ENCODE results near the gene SUPT20HL1.
"Not testable (repeated sequence)": the region's sequence is repeated elsewhere in the genome, so short reads cannot be mapped to it uniquely, and the experiment has no call there.

Gene SUPT20HL1

DNA sequence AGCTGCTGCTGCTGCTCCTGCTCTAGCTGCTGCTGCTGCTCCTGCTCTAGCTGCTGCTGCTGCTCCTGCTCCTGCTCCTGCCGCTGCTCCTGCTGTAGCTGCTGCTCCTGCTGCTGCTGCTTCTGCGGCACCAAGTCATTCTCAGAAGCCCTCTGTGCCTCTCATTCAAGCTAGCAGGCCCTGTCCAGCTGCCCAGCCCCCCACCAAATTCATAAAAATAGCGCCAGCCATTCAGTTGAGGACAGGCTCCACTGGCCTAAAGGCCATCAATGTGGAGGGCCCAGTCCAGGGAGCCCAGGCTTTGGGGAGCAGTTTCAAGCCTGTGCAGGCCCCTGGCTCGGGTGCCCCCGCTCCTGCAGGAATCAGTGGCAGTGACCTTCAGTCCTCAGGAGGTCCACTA lies 3.9 kb downstream of the SUPT20HL1 start:
- TF ChIP-seq, protein P1, sequence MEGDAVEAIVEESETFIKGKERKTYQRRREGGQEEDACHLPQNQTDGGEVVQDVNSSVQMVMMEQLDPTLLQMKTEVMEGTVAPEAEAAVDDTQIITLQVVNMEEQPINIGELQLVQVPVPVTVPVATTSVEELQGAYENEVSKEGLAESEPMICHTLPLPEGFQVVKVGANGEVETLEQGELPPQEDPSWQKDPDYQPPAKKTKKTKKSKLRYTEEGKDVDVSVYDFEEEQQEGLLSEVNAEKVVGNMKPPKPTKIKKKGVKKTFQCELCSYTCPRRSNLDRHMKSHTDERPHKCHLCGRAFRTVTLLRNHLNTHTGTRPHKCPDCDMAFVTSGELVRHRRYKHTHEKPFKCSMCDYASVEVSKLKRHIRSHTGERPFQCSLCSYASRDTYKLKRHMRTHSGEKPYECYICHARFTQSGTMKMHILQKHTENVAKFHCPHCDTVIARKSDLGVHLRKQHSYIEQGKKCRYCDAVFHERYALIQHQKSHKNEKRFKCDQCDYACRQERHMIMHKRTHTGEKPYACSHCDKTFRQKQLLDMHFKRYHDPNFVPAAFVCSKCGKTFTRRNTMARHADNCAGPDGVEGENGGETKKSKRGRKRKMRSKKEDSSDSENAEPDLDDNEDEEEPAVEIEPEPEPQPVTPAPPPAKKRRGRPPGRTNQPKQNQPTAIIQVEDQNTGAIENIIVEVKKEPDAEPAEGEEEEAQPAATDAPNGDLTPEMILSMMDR (IDR thresholded peaks at IDR 0.05; ENCODE audit: insufficient read depth, low read depth, low read length, missing control alignments) = no peak
- DNase-seq (ENCODE audit: low read depth) = no peak
- H3K4me3 ChIP-seq (ENCODE audit: low read length) = no peak overlapping the region

GRCh38 chrX:24364851-24365538 lies 4.6 kb downstream of the SUPT20HL1 start:
- DNase-seq (ENCODE audit: low read depth) = no peak
- TF ChIP-seq, protein P1 (IDR thresholded peaks at IDR 0.05; ENCODE audit: insufficient read depth, low read depth, low read length, missing control alignments) = no peak
- H3K4me3 ChIP-seq (ENCODE audit: low read length) = no peak overlapping the region

DNA sequence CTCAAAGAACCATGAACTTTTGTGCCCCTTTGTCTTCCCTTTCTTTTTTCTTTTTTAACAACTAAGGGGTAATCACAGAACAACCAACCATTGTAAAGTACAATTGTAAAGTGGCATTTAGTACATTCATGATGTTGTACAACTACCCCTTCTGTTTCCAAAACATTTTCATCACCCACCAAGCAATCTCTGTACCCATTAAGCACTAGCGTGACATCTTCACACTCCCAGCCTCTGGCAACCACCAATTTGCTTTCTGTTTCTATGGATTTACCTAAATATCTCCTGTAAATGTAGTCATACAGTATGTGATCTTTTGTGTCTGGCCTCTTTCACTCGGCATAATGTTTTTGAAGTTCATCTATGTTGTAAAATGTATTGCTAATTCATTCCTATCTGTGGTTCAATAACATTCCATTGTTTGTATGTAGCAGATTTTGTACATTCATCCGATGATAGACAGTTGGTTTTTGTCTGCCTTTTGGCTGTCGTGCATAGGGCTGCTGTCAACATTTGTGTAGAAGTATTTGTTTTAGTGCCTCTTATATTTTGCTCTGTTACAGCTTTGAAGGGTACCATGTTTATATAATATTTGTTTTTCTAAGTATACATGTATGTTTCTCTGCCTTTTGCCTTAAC lies 6.4 kb downstream of the SUPT20HL1 start:
- not testable (repeated sequence) for DNase-seq (ENCODE audit: low read depth)

DNA sequence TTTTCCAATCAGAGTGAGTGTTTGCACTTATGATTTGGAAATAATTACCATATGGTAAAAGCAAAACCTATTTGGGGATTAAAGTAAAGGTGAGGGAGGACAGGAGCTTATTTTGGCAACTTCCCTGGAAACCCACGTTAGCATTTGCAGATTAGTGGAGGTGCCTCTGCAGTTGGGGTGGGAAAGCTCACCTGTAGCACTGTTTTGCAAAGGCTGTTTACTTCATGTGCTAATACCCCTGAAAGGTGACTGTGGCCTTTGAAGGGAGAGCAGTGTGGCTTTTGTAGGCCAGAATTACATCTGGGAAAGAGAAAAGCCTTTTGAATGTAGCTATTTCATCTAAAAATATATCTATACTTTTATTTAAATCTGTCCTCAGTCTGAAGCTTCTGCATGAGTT lies 9.4 kb downstream of the SUPT20HL1 start:
- no peak for DNase-seq (ENCODE audit: low read depth)
- TF ChIP-seq, protein P1 (IDR thresholded peaks at IDR 0.05; ENCODE audit: insufficient read depth, low read depth, low read length, missing control alignments) = no peak
- no peak overlapping the region for H3K4me3 ChIP-seq (ENCODE audit: low read length)

More for the DNA sequence above, 6.4 kb downstream of the SUPT20HL1 start:
- H3K4me3 ChIP-seq (ENCODE audit: low read length) = not testable (repeated sequence)

GRCh38 chrX:24371391-24371972 lies 11.0 kb downstream of the SUPT20HL1 start:
- no peak overlapping the region for H3K4me3 ChIP-seq (ENCODE audit: low read length)
- DNase-seq (ENCODE audit: low read depth) = peak; percentile 67

GRCh38 chrX:24372021-24372763 lies 11.8 kb downstream of the SUPT20HL1 start:
- no peak overlapping the region for H3K4me3 ChIP-seq (ENCODE audit: low read length)
- DNase-seq (ENCODE audit: low read depth) = no peak
- TF ChIP-seq, protein P1 (IDR thresholded peaks at IDR 0.05; ENCODE audit: insufficient read depth, low read depth, low read length, missing control alignments) = no peak

More at GRCh38 chrX:24371391-24371972, 11.0 kb downstream of the SUPT20HL1 start:
- TF ChIP-seq, protein P1 (IDR thresholded peaks at IDR 0.05; ENCODE audit: insufficient read depth, low read depth, low read length, missing control alignments) = peak; percentile 68

DNA sequence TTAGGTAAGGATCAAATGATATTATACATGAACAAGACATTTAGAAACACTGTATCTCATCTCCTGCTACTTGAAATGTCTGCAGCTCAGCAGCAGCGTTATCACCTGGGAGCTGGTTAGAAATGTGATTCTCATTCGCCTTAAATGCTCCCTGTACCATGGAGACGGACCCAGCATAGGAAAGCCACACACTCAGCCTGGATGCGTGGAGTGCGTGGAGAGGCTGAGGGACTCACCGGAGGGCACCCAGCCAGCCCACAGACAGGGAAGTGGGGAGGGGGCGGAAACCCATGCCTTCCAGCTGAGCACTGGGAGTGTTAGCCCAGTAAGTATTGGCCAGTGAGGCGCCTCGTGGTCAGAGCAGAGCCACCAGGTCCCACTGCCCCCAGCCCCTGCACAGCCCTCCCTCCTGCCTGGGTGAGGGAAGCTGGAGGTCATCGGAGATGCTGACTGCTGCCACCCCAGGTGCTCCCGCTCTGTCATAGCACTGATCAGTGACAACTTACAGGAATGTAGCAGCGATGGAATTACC lies 15.2 kb downstream of the SUPT20HL1 start:
- no peak for DNase-seq (ENCODE audit: low read depth)
- no peak overlapping the region for H3K4me3 ChIP-seq (ENCODE audit: low read length)
- TF ChIP-seq, protein P1 (IDR thresholded peaks at IDR 0.05; ENCODE audit: insufficient read depth, low read depth, low read length, missing control alignments) = no peak
